ENCODE measurements around the gene CFTR. TPM values are rescaled to one million over a fixed set of nuclear protein-coding genes. Genes with fewer than 3 reads are reported as not detected.

Gene CFTR
- total RNA-seq, 2 experiments from 2014 or later, result not detected

DNA sequence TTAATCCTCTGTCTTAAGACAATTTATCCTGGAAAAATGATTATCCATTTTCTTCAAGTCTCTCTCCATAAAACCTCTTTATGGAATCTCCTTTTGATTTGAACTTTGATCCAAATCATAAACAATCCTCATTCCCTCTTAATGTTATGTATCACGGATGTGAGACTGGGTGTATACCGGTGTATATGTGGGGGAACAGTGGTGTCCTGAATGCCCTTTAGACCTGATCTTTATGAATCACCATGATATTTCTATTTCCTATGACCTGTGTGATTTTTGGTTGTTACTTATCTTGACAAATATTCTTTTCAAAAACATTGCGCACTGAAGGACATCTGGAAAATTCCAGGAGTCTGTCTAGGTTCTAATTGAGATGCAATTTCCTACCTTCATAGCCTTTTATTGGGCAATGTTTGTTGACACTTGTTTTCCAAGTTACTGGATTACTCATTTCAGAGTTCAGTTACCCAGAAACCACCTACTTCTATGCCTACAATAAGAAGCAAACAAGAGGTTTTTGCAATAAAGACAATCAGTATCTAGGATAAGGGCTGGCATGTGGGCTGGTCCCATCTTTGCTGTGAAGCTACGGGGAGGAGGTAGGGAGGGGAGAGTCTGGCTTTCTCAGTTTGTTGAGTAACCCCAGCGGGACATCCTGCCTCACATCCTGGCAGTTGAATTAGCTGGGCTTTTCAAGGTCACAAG, 203.0 kb downstream of the CFTR start:
- ChIA-PET POLR2A (no interaction called here), CTCF (no interaction called here)
- H3K27me3 Mint-ChIP-seq, result no peaks in the 10 kb centered on the region
- H3K9me3 Mint-ChIP-seq, result no peaks in the 10 kb centered on the region
- H3K4me1 Mint-ChIP-seq (ENCODE audit: low read depth), result no peaks in the 10 kb centered on the region
- H3K4me3 Mint-ChIP-seq, result no peak overlapping the region
- intact Hi-C loops (cut with micrococcal nuclease), result no loop called here
- DNase-seq, result no peak
- TF ChIP-seq, protein P1, sequence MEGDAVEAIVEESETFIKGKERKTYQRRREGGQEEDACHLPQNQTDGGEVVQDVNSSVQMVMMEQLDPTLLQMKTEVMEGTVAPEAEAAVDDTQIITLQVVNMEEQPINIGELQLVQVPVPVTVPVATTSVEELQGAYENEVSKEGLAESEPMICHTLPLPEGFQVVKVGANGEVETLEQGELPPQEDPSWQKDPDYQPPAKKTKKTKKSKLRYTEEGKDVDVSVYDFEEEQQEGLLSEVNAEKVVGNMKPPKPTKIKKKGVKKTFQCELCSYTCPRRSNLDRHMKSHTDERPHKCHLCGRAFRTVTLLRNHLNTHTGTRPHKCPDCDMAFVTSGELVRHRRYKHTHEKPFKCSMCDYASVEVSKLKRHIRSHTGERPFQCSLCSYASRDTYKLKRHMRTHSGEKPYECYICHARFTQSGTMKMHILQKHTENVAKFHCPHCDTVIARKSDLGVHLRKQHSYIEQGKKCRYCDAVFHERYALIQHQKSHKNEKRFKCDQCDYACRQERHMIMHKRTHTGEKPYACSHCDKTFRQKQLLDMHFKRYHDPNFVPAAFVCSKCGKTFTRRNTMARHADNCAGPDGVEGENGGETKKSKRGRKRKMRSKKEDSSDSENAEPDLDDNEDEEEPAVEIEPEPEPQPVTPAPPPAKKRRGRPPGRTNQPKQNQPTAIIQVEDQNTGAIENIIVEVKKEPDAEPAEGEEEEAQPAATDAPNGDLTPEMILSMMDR (IDR thresholded peaks at IDR 0.05), result no peak
- H3K27ac Mint-ChIP-seq, result no peak overlapping the region
- ATAC-seq, result no peak
- H3K36me3 Mint-ChIP-seq (ENCODE audit: low read depth), result no peaks in the 10 kb centered on the region

DNA sequence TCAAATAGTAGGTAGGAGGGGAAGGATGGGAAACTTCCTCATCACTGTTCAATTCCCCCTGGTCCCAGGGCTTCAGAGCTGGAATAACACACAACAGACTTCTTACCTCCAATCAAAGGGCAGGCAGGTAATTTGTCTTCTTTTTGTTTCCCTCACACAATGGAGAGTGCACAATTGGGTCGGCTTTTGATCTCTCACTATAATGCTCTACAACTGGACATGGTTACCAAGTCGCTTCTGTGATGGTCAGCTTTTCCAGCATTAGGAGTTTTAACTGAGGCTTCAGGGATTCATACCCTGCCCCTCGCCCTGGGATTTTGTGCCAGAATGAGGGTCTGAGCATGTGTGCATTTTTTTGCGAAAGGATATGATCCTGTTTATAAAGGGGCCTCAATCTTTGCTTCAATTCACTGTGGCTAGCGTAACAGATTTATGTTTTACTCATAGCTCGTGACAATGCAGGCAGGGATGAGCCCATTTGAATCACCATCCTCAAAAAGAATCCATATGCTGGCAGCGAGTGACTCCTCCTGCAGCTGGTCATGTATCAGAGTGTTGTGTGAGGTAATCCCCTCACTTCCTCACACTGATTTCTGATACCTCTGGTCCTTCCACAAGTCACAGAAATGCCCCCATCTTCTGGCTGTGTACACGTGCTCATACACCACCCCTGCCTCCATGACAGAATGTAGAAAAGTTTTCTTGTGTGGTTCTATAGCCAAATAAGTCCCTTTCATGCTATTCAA, 203.8 kb downstream of the CFTR start:
- Mint-ChIP-seq H3K4me3 (no peak overlapping the region), H3K4me1 (ENCODE audit: low read depth) (no peaks in the 10 kb centered on the region), H3K27me3 (no peaks in the 10 kb centered on the region), H3K27ac (no peak overlapping the region), H3K36me3 (ENCODE audit: low read depth) (no peaks in the 10 kb centered on the region), H3K9me3 (no peaks in the 10 kb centered on the region)
- ChIA-PET CTCF (no interaction called here), POLR2A (no interaction called here)
- TF ChIP-seq, protein P1 (IDR thresholded peaks at IDR 0.05), result no peak
- DNase-seq, result no peak
- no peak for ATAC-seq
- intact Hi-C loops (cut with micrococcal nuclease), result no loop called here

DNA sequence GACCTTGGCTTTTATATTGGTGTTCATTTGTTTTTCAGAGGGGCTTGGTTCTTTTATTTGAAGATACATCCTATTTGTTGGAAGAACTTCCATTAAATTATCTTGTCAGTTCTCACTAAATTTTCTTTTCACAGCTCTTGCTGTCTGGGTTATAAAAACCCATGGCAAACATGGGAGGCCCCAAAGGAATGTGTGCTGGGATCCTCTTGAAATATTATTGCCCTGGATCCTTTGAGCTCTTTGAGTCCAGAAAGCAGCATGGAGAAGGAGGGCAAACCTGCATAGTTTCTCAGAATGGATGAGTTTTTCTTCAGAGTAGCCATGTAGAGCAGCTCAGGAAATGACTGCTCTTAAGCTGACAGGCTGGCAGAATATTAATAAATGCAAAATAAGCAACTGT, 206.0 kb downstream of the CFTR start:
- Mint-ChIP-seq H3K27ac (no peak overlapping the region), H3K9me3 (no peaks in the 10 kb centered on the region), H3K4me3 (no peak overlapping the region), H3K4me1 (ENCODE audit: low read depth) (no peaks in the 10 kb centered on the region), H3K27me3 (no peaks in the 10 kb centered on the region), H3K36me3 (ENCODE audit: low read depth) (no peaks in the 10 kb centered on the region)
- TF ChIP-seq, protein P1 (IDR thresholded peaks at IDR 0.05), result no peak
- ATAC-seq (no peak), DNase-seq (no peak)
- intact Hi-C loops (cut with micrococcal nuclease), result no loop called here
- POLR2A ChIA-PET, result no interaction called here
- CTCF ChIA-PET, result no interaction called here

- POLR2A ChIA-PET, result no interaction called here
- no peaks in the 10 kb centered on the region for H3K27me3 Mint-ChIP-seq
- H3K27ac Mint-ChIP-seq, result no peak overlapping the region
These were observed 206.6 kb downstream of the CFTR start for GRCh38 chr7:117686311-117686935.

More at GRCh38 chr7:117686311-117686935, 206.6 kb downstream of the CFTR start:
- Mint-ChIP-seq H3K36me3 (ENCODE audit: low read depth) (no peaks in the 10 kb centered on the region), H3K4me3 (no peak overlapping the region), H3K4me1 (ENCODE audit: low read depth) (no peaks in the 10 kb centered on the region), H3K9me3 (no peaks in the 10 kb centered on the region)
- TF ChIP-seq, protein P1 (IDR thresholded peaks at IDR 0.05), result no peak
- intact Hi-C loops (cut with micrococcal nuclease), result no loop called here
- DNase-seq, result no peak
- CTCF ChIA-PET, result no interaction called here
- no peak for ATAC-seq

Measured in activated CD8-positive, alpha-beta T cell treated with anti-CD3 and anti-CD28 coated beads for 36 hours (primary cell).